Calu3 (cell line): ENCODE results near the gene CUL5. TPM values are rescaled to one million over a fixed set of nuclear protein-coding genes. Genes with fewer than 3 reads are reported as not detected.

Experiments
- BruUV-seq: library from RNA; stranded (reverse); fragments of 400-500 nt; replicated peaks from 2 replicates; lab custom pipeline; 2021; lab: Mats Ljungman, UMichigan
- CTCF ChIA-PET: fragments of 300-600 bp; sonication (Branson Sonifier 250); formaldehyde crosslinking; loops from one replicate; lab custom pipeline; 2022; ENCODE audit warnings: antibody characterized with exemption; lab: Charles Lee
- DNase-seq: peaks from one replicate; pipeline ENCODE4 v3.0.0; 2022
- H3K27ac Mint-ChIP-seq: one replicate; pipeline ENCODE4 v1.8.0; 2022; ENCODE audit warnings: mixed read lengths; ENCODE audit not compliant: unreplicated experiment
- H3K27me3 Mint-ChIP-seq: one replicate; pipeline ENCODE4 v1.8.0; 2022; ENCODE audit warnings: mixed read lengths; ENCODE audit not compliant: unreplicated experiment
- H3K36me3 Mint-ChIP-seq: one replicate; pipeline ENCODE4 v1.8.0; 2022; ENCODE audit warnings: mild to moderate bottlenecking, moderate library complexity, mixed read lengths; ENCODE audit not compliant: insufficient read depth, unreplicated experiment
- H3K4me1 Mint-ChIP-seq: one replicate; pipeline ENCODE4 v1.8.0; 2022; ENCODE audit warnings: mild to moderate bottlenecking, low read depth, mixed read lengths; ENCODE audit not compliant: unreplicated experiment
- H3K4me3 Mint-ChIP-seq: one replicate; pipeline ENCODE4 v1.8.0; 2022; ENCODE audit warnings: mild to moderate bottlenecking, low read depth, moderate library complexity, mixed read lengths; ENCODE audit not compliant: unreplicated experiment
- H3K9me3 Mint-ChIP-seq: one replicate; pipeline ENCODE4 v1.8.0; 2022; ENCODE audit warnings: low read depth, mixed read lengths; ENCODE audit not compliant: unreplicated experiment
- CTCF ChIP-seq: fragments of 200-600 bp; IDR thresholded peaks from one replicate; pipeline ENCODE4 v1.8.0; 2022; ENCODE audit warnings: antibody characterized with exemption; ENCODE audit not compliant: unreplicated experiment
- intact Hi-C: fragments of 100-400 bp; cut with micrococcal nuclease; formaldehyde crosslinking; loops from one replicate; pipeline ENCODE4 v1.10.0; 2022; ENCODE audit not compliant: unreplicated experiment
- total RNA-seq: library from RNA; stranded (reverse); gene quantifications from 2 replicates; pipeline ENCODE4 v1.2.3, GENCODE V29; 2022

The CUL5 gene
- total RNA-seq, 1 experiment from 2014 or later, result 17.2 TPM

- Mint-ChIP-seq H3K36me3 (no peaks in the 10 kb centered on the region), H3K4me1 (no peaks in the 10 kb centered on the region), H3K4me3 (no peak overlapping the region), H3K27me3 (peaks cover 11% of the 10 kb centered on the region), H3K27ac (no peak overlapping the region), H3K9me3 (no peaks in the 10 kb centered on the region)
- intact Hi-C loops, result no loop called here
- no peak for TF ChIP-seq CTCF
- DNase-seq, result no peak
- CTCF ChIA-PET, result no interaction called here
- no TSS peak for BruUV-seq
Measured at GRCh38 chr11:107991868-107992414, 16.8 kb upstream of the CUL5 start.

- CTCF ChIA-PET, result no interaction called here
- no TSS peak for BruUV-seq
- DNase-seq, result no peak
- Mint-ChIP-seq H3K9me3 (no peaks in the 10 kb centered on the region), H3K27ac (no peak overlapping the region), H3K36me3 (no peaks in the 10 kb centered on the region), H3K27me3 (peaks cover 11% of the 10 kb centered on the region), H3K4me3 (no peak overlapping the region), H3K4me1 (no peaks in the 10 kb centered on the region)
- no peak for TF ChIP-seq CTCF
- intact Hi-C loops, result no loop called here
Measured at GRCh38 chr11:107996006-107996776, 12.5 kb upstream of the CUL5 start.

GRCh38 chr11:107998761-107999160 is 9.9 kb upstream of the CUL5 start:
- peaks cover 11% of the 10 kb centered on the region for H3K27me3 Mint-ChIP-seq
- intact Hi-C loops, result no loop called here
- DNase-seq, result no peak
- no peak for TF ChIP-seq CTCF
- H3K4me1 Mint-ChIP-seq, result no peaks in the 10 kb centered on the region
- no peaks in the 10 kb centered on the region for H3K36me3 Mint-ChIP-seq
- no peaks in the 10 kb centered on the region for H3K9me3 Mint-ChIP-seq
- no peak overlapping the region for H3K27ac Mint-ChIP-seq
- CTCF ChIA-PET, result interaction anchor here (0.7 to 1.8 kb wide), 3 partner anchors 32 to 641 kb away, joined by 4 to 5 read pairs (median 5); no protein-coding TSS in a partner anchor
- H3K4me3 Mint-ChIP-seq, result no peak overlapping the region
- BruUV-seq, result no TSS peak

GRCh38 chr11:107999759-108000455 is 8.8 kb upstream of the CUL5 start:
- H3K4me3 Mint-ChIP-seq, result no peak overlapping the region

More at GRCh38 chr11:107999759-108000455, 8.8 kb upstream of the CUL5 start:
- Mint-ChIP-seq H3K9me3 (no peaks in the 10 kb centered on the region), H3K36me3 (no peaks in the 10 kb centered on the region), H3K27me3 (peaks cover 6% of the 10 kb centered on the region), H3K4me1 (peaks cover 4% of the 10 kb centered on the region), H3K27ac (no peak overlapping the region)
- peak; percentile 32 for TF ChIP-seq CTCF
- no TSS peak for BruUV-seq
- CTCF ChIA-PET, result interaction anchor here (0.5 to 1.8 kb wide), 4 partner anchors 33 to 123 kb away, joined by 3 to 5 read pairs (median 4); no protein-coding TSS in a partner anchor
- intact Hi-C loops, result no loop called here
- peak; percentile 46 for DNase-seq
